Central memory CD8-positive, alpha-beta T cell (primary cell): ENCODE results near the gene DGAT2.
A peak's percentile ranks its signal among the peaks of the same experiment; 100 is the strongest.

Experiments
- ATAC-seq: fragments of 150-1000 bp; cut with Tn5 transposase; replicated peaks from 2 replicates; pipeline ENCODE4 v1.10.0; 2022; ENCODE audit warnings: mild to moderate bottlenecking, moderate FRiP score, moderate number of reproducible peaks; ENCODE audit not compliant: poor library complexity, severe bottlenecking; ENCODE audit errors: extremely low read depth
- DNase-seq, 2 donors: peaks; one replicate each; pipeline ENCODE4 v3.0.0; 2021; ENCODE audit warnings: low spot score in 2 of 2
- H3K27ac Mint-ChIP-seq: one replicate; pipeline ENCODE4 v1.8.0; 2022; ENCODE audit warnings: low read depth, mild to moderate bottlenecking, moderate library complexity, mixed read lengths
- H3K27me3 Mint-ChIP-seq: one replicate; pipeline ENCODE4 v1.8.0; 2022; ENCODE audit warnings: mixed read lengths
- H3K36me3 Mint-ChIP-seq: one replicate; pipeline ENCODE4 v1.8.0; 2022; ENCODE audit warnings: mild to moderate bottlenecking, moderate library complexity, mixed read lengths; ENCODE audit not compliant: insufficient read depth
- H3K4me1 Mint-ChIP-seq: one replicate; pipeline ENCODE4 v1.8.0; 2022; ENCODE audit warnings: mixed read lengths
- H3K4me3 Mint-ChIP-seq: one replicate; pipeline ENCODE4 v1.8.0; 2022; ENCODE audit warnings: mild to moderate bottlenecking, moderate library complexity, mixed read lengths
- H3K9me3 Mint-ChIP-seq: one replicate; pipeline ENCODE4 v1.8.0; 2022; ENCODE audit warnings: mixed read lengths

Gene DGAT2

DNA sequence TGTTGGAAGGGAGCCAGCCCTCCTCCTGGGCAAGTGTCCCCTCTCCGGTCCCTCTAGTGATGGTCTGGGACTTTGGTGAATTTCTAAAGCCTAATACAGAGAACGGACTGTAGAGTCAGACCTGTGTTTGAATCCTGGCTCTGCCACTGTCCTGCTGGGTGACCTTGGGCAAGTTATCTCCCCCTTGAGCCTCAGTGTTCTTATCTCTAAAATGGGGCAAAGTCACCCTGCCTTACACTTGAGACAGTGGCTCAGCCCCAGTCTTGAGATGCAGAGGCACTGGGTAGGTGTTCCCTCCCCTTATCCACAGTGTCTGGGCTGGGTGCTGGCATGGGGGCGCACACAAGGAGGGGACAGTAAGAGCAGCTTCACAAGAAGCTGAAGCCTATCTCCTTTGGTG lies 20.9 kb downstream of the DGAT2 start:
- no peaks in the 10 kb centered on the region for H3K27me3 Mint-ChIP-seq
- H3K4me1 Mint-ChIP-seq = no peaks in the 10 kb centered on the region
- ATAC-seq (no peak), DNase-seq (no peak)
- H3K4me3 Mint-ChIP-seq = no peak overlapping the region
- no peaks in the 10 kb centered on the region for H3K36me3 Mint-ChIP-seq
- no peak overlapping the region for H3K27ac Mint-ChIP-seq
- no peaks in the 10 kb centered on the region for H3K9me3 Mint-ChIP-seq

DNA sequence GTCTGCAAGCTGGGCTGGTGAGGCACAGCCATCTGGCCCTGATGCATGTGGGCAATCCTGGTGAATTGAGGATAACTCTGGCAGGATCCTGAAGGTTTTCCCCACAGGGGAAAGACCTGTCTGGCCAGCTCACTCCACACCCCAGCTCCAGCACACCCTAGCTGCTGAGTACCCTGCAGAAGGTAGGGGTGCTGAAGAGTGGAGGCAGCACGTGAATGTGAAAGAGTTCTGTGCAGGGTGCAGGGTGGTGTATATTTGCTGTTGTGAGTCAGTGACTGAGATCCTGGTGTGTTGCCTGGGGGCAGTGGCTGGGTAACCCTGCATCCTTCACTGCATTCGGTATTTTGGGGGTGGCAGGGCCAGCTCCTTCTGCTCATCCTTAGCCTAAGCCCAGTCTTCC lies 22.4 kb downstream of the DGAT2 start:
- ATAC-seq = no peak
- H3K36me3 Mint-ChIP-seq = no peaks in the 10 kb centered on the region
- no peaks in the 10 kb centered on the region for H3K4me1 Mint-ChIP-seq
- no peak for DNase-seq
- no peak overlapping the region for H3K4me3 Mint-ChIP-seq
- H3K9me3 Mint-ChIP-seq = no peaks in the 10 kb centered on the region
- no peaks in the 10 kb centered on the region for H3K27me3 Mint-ChIP-seq
- H3K27ac Mint-ChIP-seq = no peak overlapping the region

DNA sequence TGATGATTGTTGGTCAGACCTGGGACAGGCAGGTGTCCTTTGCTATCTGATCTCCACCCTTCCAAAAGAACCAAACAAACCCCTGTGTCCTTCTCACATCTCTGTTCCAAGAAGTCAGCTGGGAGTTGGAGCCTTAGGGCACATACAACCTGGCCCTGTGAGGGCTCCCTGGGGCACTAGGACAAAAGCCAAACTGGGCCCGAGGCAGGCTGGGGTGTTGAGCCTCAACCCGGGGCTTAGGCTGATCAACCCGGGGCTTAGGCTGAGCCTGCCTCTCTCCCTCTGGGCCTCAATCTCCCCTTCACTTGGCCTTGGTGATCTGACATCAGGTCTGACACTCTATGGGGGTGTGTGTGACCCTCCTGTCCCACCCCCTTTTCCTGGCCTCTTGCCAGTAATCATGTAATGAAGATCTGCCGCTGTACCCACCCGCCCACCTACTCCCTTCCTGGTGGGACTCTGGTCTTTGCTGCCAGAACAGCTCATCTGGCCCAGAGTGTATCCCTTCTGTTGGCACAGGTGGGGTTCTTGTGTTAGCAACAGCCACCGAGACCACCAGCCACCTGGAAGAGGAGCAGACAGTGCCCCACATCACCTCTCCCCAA lies 23.7 kb downstream of the DGAT2 start:
- ATAC-seq = no peak
- no peak for DNase-seq
- Mint-ChIP-seq H3K4me1 (no peaks in the 10 kb centered on the region), H3K27me3 (no peaks in the 10 kb centered on the region), H3K36me3 (no peaks in the 10 kb centered on the region), H3K4me3 (no peak overlapping the region), H3K27ac (no peak overlapping the region), H3K9me3 (no peaks in the 10 kb centered on the region)

DNA sequence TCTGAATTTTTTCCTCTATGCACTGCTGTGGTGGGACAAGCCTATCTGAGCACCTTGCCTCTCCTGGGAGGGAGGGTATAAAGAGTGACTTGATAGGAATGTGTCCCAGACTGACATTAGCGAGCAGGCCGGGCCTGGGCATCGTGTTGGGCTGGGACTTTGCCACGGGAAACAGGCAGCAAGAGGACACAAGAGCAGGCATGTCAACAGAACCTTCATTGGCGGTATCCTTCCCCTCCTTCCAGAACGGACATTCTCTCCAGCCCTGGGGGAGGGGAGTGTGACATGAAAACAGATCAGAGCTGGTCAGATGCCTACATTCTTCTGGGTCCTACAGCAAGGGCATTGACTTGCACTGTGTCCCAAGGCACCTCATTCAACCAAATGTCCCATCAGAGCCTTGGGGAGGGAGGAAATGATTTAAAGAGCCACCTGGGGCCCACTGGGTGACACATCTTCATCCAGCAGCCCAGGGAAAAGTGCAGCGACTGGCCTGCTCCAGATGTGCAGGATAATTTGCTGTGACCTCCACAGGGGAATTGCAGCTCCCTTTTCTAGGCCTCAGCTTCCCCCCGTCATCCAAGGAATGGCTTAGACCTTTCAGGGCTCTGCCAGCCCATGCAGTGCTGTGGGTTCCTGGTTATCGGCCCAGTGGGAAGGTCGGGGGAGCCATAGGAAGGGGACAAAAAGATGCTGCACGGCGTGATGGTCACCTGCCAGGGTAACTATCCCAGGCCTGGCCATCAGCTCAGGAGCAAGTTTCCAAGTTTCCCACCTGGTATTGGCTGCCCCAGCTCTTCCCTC lies 24.6 kb downstream of the DGAT2 start:
- no peak overlapping the region for H3K4me3 Mint-ChIP-seq
- H3K36me3 Mint-ChIP-seq = no peaks in the 10 kb centered on the region
- DNase-seq (no peak), ATAC-seq (no peak)
- no peaks in the 10 kb centered on the region for H3K4me1 Mint-ChIP-seq
- no peaks in the 10 kb centered on the region for H3K27me3 Mint-ChIP-seq
- H3K27ac Mint-ChIP-seq = no peak overlapping the region
- H3K9me3 Mint-ChIP-seq = no peaks in the 10 kb centered on the region

DNA sequence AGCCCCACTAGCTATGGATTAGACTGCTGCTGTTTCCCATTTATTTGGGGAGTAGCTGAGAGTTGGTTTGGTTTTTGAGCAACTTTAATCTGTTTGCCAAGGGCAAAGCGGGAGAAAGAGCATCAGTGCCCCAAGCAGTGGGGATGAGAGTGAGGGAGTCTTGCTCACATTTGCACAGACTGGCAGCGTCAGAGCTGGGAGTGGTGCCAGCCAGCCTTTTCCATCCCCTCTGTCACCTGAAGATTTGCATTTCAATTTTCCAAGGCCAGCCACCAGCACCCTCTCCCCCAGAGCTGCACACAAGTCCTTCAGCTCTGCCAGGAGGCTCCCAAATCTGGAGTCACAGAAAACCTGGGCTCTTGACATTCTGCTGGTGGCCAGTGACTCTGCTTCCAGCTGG lies 25.4 kb downstream of the DGAT2 start:
- H3K9me3 Mint-ChIP-seq = no peaks in the 10 kb centered on the region
- no peaks in the 10 kb centered on the region for H3K27me3 Mint-ChIP-seq
- no peaks in the 10 kb centered on the region for H3K36me3 Mint-ChIP-seq
- no peak overlapping the region for H3K4me3 Mint-ChIP-seq
- H3K4me1 Mint-ChIP-seq = no peaks in the 10 kb centered on the region
- ATAC-seq (no peak), DNase-seq (no peak)
- no peak overlapping the region for H3K27ac Mint-ChIP-seq

DNA sequence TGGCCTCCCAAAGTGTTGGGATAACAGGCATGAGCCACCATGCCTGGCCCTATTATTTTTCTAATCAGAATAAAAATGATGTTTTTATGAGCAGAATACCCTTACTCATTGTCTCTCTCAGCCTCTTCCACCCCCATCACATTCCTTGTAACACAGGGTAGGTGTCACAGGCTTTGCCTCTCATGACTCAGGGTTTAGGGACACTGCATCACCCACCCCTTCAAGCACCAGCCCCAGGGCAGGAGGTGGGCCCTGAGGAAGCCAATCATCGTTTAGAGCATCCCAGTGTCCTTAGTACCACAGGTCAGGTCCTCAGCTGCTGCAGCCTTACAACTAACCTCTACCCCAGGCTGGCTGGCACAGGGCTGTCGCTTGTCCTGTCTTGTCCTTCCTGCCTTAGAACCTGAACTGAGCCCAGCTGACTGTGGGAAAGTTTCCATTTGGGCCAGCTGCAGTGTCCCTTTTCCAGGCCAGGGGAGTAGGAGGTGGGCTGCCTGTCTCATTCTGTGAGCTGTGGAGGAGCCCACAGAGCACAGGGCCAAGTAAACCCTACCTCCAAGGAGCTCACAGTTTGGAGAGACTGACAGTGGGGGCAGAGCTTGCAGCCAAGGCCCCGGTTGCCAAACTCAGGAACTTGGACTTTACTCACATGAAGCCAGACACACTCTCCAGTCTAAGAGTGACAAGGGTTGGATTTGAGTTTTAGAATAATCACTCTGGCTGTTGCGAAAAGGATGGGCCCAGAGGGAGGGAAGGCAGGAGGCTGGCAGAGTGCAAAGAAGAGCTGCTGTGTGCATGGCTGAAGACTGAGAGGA lies 26.9 kb downstream of the DGAT2 start:
- Mint-ChIP-seq H3K27ac (peak overlapping the region; percentile 15), H3K27me3 (no peaks in the 10 kb centered on the region), H3K4me3 (no peak overlapping the region), H3K36me3 (no peaks in the 10 kb centered on the region), H3K9me3 (no peaks in the 10 kb centered on the region), H3K4me1 (no peaks in the 10 kb centered on the region)
- no peak for DNase-seq
- no peak for ATAC-seq

DNA sequence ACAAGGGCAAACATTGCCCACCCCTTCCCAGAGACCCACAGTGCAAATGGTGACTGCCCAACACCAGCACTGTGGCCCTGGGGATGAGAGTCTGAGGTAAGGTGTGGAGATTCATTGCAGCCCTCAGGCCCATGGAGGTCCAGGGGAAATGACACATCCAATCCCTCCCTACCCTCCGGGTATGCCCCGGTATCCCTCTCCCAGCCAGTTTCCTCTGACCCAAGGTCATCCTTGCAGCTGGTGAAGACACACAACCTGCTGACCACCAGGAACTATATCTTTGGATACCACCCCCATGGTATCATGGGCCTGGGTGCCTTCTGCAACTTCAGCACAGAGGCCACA lies 27.5 kb downstream of the DGAT2 start:
- Mint-ChIP-seq H3K9me3 (no peaks in the 10 kb centered on the region), H3K4me1 (no peaks in the 10 kb centered on the region), H3K4me3 (no peak overlapping the region), H3K27me3 (no peaks in the 10 kb centered on the region), H3K36me3 (no peaks in the 10 kb centered on the region), H3K27ac (no peak overlapping the region)
- DNase-seq (no peak), ATAC-seq (no peak)

DNA sequence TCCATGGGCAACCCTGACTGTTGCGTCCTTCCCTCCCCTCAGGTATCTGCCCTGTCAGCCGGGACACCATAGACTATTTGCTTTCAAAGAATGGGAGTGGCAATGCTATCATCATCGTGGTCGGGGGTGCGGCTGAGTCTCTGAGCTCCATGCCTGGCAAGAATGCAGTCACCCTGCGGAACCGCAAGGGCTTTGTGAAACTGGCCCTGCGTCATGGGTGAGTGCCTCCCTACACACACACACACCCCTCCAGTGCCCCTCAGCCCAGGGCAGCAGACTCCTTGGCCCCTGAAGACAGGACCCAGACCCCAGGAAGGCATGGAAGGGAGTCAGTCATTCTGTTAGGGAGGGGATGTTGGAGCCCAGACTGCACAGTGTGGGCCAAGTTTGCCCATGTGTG lies 28.5 kb downstream of the DGAT2 start:
- Mint-ChIP-seq H3K4me3 (no peak overlapping the region), H3K36me3 (no peaks in the 10 kb centered on the region), H3K27me3 (no peaks in the 10 kb centered on the region), H3K9me3 (no peaks in the 10 kb centered on the region), H3K27ac (no peak overlapping the region), H3K4me1 (peaks cover 7% of the 10 kb centered on the region)
- DNase-seq (no peak), ATAC-seq (no peak)

DNA sequence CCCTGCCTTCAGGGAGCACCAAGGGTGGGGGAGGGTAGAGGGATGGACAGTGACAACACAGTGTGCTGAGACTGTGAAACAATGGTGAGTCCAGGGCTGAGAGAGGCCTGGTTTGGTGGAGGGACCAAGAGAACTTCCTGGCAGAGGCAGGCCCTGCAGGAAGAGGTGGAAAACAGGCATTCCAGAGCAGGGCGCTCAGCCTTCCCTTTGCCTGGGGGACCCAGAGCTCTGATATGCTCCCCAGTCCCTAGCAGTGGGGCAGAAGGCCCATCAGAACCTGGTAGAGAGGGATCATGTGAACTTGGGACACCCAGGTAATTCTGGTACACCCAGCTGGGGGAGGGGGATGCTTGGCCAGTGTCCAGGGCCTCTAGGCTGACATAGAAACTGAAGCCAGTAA lies 29.2 kb downstream of the DGAT2 start:
- Mint-ChIP-seq H3K27me3 (no peaks in the 10 kb centered on the region), H3K36me3 (peaks cover 1% of the 10 kb centered on the region), H3K4me3 (no peak overlapping the region), H3K27ac (no peak overlapping the region), H3K4me1 (peaks cover 12% of the 10 kb centered on the region), H3K9me3 (no peaks in the 10 kb centered on the region)
- no peak for DNase-seq
- ATAC-seq = no peak

DNA sequence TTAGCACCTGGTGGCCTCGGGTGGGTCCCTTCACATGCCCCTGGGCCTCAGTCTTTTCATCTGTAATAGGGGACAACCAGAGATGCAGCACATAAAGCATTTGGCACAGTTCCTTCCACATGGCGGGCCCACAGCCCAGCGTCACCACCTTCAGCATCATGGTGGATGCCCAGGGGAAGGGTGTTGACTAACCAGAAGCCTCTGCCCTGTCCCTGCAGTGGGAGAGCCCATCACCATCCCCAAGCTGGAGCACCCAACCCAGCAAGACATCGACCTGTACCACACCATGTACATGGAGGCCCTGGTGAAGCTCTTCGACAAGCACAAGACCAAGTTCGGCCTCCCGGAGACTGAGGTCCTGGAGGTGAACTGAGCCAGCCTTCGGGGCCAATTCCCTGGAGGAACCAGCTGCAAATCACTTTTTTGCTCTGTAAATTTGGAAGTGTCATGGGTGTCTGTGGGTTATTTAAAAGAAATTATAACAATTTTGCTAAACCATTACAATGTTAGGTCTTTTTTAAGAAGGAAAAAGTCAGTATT lies 31.6 kb downstream of the DGAT2 start:
- H3K9me3 Mint-ChIP-seq = no peaks in the 10 kb centered on the region
- no peaks in the 10 kb centered on the region for H3K27me3 Mint-ChIP-seq
- no peak for ATAC-seq
- H3K4me1 Mint-ChIP-seq = peaks cover 12% of the 10 kb centered on the region
- no peak overlapping the region for H3K4me3 Mint-ChIP-seq
- DNase-seq = no peak
- H3K27ac Mint-ChIP-seq = no peak overlapping the region
- H3K36me3 Mint-ChIP-seq = peaks cover 1% of the 10 kb centered on the region

DNA sequence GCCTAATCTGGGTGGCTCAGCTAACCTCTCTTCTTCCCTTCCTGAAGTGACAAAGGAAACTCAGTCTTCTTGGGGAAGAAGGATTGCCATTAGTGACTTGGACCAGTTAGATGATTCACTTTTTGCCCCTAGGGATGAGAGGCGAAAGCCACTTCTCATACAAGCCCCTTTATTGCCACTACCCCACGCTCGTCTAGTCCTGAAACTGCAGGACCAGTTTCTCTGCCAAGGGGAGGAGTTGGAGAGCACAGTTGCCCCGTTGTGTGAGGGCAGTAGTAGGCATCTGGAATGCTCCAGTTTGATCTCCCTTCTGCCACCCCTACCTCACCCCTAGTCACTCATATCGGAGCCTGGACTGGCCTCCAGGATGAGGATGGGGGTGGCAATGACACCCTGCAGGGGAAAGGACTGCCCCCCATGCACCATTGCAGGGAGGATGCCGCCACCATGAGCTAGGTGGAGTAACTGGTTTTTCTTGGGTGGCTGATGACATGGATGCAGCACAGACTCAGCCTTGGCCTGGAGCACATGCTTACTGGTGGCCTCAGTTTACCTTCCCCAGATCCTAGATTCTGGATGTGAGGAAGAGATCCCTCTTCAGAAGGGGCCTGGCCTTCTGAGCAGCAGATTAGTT lies 32.3 kb downstream of the DGAT2 start:
- H3K4me3 Mint-ChIP-seq = no peak overlapping the region
- ATAC-seq (no peak), DNase-seq (no peak)
- H3K36me3 Mint-ChIP-seq = peaks cover 1% of the 10 kb centered on the region
- H3K4me1 Mint-ChIP-seq = peaks cover 12% of the 10 kb centered on the region
- no peaks in the 10 kb centered on the region for H3K27me3 Mint-ChIP-seq
- no peaks in the 10 kb centered on the region for H3K9me3 Mint-ChIP-seq
- no peak overlapping the region for H3K27ac Mint-ChIP-seq

DNA sequence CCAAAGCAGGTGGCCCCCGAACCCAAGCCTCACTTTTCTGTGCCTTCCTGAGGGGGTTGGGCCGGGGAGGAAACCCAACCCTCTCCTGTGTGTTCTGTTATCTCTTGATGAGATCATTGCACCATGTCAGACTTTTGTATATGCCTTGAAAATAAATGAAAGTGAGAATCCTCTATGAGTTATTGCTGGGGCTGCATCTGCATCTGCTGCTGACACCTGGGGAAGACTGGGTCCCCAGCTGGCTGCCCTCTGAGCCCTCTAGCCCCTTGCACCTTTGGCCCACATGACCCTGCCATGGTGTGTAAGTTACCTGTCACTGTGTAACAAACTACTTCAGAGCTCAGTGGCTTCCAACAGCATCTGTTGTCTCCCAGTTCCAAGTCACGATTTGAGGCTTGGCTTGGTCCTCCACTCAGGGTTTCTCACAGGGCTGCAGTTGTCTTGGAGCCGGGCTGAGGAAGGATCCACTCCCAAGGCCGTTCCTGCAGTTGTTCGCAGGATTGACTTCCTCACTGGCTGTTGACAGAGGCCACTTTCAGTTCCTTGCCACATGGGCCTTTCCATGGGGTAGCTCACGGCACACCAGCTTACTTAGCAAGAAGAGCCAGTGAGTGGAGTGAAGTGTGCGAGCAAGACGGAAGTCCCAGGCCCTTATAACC lies 32.9 kb downstream of the DGAT2 start:
- DNase-seq (no peak), ATAC-seq (no peak)
- H3K4me1 Mint-ChIP-seq = peaks cover 12% of the 10 kb centered on the region
- peaks cover 1% of the 10 kb centered on the region for H3K36me3 Mint-ChIP-seq
- no peaks in the 10 kb centered on the region for H3K9me3 Mint-ChIP-seq
- H3K4me3 Mint-ChIP-seq = no peak overlapping the region
- no peaks in the 10 kb centered on the region for H3K27me3 Mint-ChIP-seq
- no peak overlapping the region for H3K27ac Mint-ChIP-seq
